ENCODE results near the gene ZNF575. TPM values are rescaled to one million over a fixed set of nuclear protein-coding genes. Genes with fewer than 3 reads are reported as not detected.

The ZNF575 gene
- polyA plus RNA-seq, 1 donor (not counting 4 experiments of a cell fraction or from before 2014, with no cell fraction given): 0.05 TPM

DNA sequence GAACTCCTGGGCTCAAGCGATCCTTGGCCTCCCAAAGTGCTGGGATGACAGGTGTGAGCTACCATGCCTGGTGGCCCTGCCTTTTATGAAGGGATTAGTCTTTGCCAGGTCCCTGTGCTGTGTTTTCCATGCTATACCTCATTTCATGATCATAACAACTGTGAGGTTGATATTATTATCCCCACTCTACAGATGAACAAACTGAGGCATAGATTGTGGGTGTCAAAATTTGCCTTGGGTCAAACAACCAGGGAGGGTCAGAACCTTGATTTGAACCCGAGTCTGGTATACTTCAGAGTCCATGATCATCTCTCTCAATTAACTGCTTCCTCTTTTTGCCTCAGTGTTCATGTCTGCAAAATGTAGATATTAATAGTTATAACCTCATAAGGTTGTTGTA, 49.5 kb downstream of the ZNF575 start:
- TF ChIP-seq, protein P1, sequence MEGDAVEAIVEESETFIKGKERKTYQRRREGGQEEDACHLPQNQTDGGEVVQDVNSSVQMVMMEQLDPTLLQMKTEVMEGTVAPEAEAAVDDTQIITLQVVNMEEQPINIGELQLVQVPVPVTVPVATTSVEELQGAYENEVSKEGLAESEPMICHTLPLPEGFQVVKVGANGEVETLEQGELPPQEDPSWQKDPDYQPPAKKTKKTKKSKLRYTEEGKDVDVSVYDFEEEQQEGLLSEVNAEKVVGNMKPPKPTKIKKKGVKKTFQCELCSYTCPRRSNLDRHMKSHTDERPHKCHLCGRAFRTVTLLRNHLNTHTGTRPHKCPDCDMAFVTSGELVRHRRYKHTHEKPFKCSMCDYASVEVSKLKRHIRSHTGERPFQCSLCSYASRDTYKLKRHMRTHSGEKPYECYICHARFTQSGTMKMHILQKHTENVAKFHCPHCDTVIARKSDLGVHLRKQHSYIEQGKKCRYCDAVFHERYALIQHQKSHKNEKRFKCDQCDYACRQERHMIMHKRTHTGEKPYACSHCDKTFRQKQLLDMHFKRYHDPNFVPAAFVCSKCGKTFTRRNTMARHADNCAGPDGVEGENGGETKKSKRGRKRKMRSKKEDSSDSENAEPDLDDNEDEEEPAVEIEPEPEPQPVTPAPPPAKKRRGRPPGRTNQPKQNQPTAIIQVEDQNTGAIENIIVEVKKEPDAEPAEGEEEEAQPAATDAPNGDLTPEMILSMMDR (optimal IDR thresholded peaks at IDR 0.05 in 1 of 3, IDR thresholded peaks at IDR 0.05 in 1 of 3, conservative IDR thresholded peaks at IDR 0.05 in 1 of 3; ENCODE audit: extremely low read depth in 1 of 3, insufficient read depth in 2 of 3, low read length in 3 of 3): no peak
- TF ChIP-seq EZH2 (IDR thresholded peaks at IDR 0.05; ENCODE audit: low read length): no peak
- H3K27ac ChIP-seq (ENCODE audit: control insufficient read depth, insufficient read depth, low read length): no peak overlapping the region
- no peak overlapping the region for H3K4me2 ChIP-seq (ENCODE audit: control insufficient read depth, extremely low read depth, insufficient read depth, low read depth, low read length)
- H3K4me1 ChIP-seq (ENCODE audit: control insufficient read depth, extremely low read depth, insufficient read depth, low read length): no peaks in the 10 kb centered on the region
- H3K9me3 ChIP-seq (ENCODE audit: control insufficient read depth, low read depth, low read length): no peaks in the 10 kb centered on the region
- dilution Hi-C loops (cut with MboI; ENCODE audit: extremely low pct_ligation_motif_present, low sequenced_read_pairs): no loop called here
- H4K20me1 ChIP-seq (ENCODE audit: control insufficient read depth, extremely low read depth, insufficient read depth, low read length): no peaks in the 10 kb centered on the region
- H3K79me2 ChIP-seq (ENCODE audit: control insufficient read depth, insufficient read depth, low read length): no peaks in the 10 kb centered on the region
- FAIRE-seq: no peak
- peaks cover 0 to 6% of the 10 kb centered on the region in 2 experiments for H3K36me3 ChIP-seq (ENCODE audit: control insufficient read depth in 2 of 2, extremely low read depth in 1 of 2, insufficient read depth in 2 of 2, low read length in 2 of 2)
- H3K4me3 ChIP-seq (ENCODE audit: control insufficient read depth in 2 of 3, extremely low read depth in 1 of 3, insufficient read depth in 2 of 3, low read depth in 1 of 3, low read length in 3 of 3): no peak overlapping the region
- H3K9ac ChIP-seq (ENCODE audit: control insufficient read depth, extremely low read depth, insufficient read depth, low read length): no peak overlapping the region
- no peaks in the 10 kb centered on the region for H3K9me1 ChIP-seq (ENCODE audit: control insufficient read depth, extremely low read depth, insufficient read depth, low read length)
- no peak for DNase-seq (ENCODE audit: low read depth, low spot score)
- no peaks in the 10 kb centered on the region for H3K27me3 ChIP-seq (ENCODE audit: control insufficient read depth, extremely low read depth, insufficient read depth, low read length)
- no peak overlapping the region for H2AFZ ChIP-seq (ENCODE audit: control insufficient read depth, low read length)

DNA sequence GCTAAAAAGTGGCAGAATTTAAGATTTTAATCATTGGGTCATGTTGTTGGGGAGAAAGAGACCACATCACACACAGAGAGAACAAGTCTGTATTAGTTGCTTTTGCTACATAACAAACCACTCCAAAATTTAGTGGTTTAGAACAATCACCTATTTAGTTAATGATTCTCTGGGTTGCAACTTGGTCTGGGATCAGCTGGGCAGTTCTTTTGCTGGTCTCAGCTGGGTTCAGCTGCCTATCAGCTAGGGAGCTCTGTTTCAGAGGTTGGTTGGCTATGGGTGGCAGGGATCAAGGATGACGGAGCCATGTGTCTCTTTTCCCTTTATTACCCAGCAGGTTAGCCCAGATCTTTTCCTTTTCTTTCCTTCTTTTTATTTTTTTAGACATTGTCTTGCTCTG, 51.5 kb downstream of the ZNF575 start:
- dilution Hi-C loops (cut with MboI; ENCODE audit: extremely low pct_ligation_motif_present, low sequenced_read_pairs): no loop called here
- no peak for FAIRE-seq

More for the DNA sequence above, 51.5 kb downstream of the ZNF575 start:
- Histone ChIP-seq H3K4me2 (ENCODE audit: control insufficient read depth, extremely low read depth, insufficient read depth, low read depth, low read length) (no peak overlapping the region), H3K79me2 (ENCODE audit: control insufficient read depth, insufficient read depth, low read length) (no peaks in the 10 kb centered on the region), H3K36me3 (ENCODE audit: control insufficient read depth in 2 of 2, extremely low read depth in 1 of 2, insufficient read depth in 2 of 2, low read length in 2 of 2) (peaks cover 6 to 11% of the 10 kb centered on the region in 2 experiments), H3K27me3 (ENCODE audit: control insufficient read depth, extremely low read depth, insufficient read depth, low read length) (no peaks in the 10 kb centered on the region), H3K9me3 (ENCODE audit: control insufficient read depth, low read depth, low read length) (no peaks in the 10 kb centered on the region), H4K20me1 (ENCODE audit: control insufficient read depth, extremely low read depth, insufficient read depth, low read length) (no peaks in the 10 kb centered on the region), H2AFZ (ENCODE audit: control insufficient read depth, low read length) (no peak overlapping the region), H3K4me1 (ENCODE audit: control insufficient read depth, extremely low read depth, insufficient read depth, low read length) (no peaks in the 10 kb centered on the region), H3K9me1 (ENCODE audit: control insufficient read depth, extremely low read depth, insufficient read depth, low read length) (no peaks in the 10 kb centered on the region), H3K9ac (ENCODE audit: control insufficient read depth, extremely low read depth, insufficient read depth, low read length) (no peak overlapping the region), H3K27ac (ENCODE audit: control insufficient read depth, insufficient read depth, low read length) (no peak overlapping the region), H3K4me3 (ENCODE audit: control insufficient read depth in 2 of 3, extremely low read depth in 1 of 3, insufficient read depth in 2 of 3, low read depth in 1 of 3, low read length in 3 of 3) (no peak overlapping the region)
- TF ChIP-seq EZH2 (IDR thresholded peaks at IDR 0.05; ENCODE audit: low read length): no peak
- TF ChIP-seq, protein P1 (optimal IDR thresholded peaks at IDR 0.05 in 1 of 3, IDR thresholded peaks at IDR 0.05 in 1 of 3, conservative IDR thresholded peaks at IDR 0.05 in 1 of 3; ENCODE audit: extremely low read depth in 1 of 3, insufficient read depth in 2 of 3, low read length in 3 of 3): no peak
- no peak for DNase-seq (ENCODE audit: low read depth, low spot score)

Other genes with a start within 250 kb of the ZNF575 start
- 1.1 to 1.7 TPM (median 1.2 TPM) in 3 replicates for gene CD177, start 179.5 kb upstream of the ZNF575 start, polyA plus RNA-seq
- gene TEX101, start 118.3 kb upstream of the ZNF575 start, polyA plus RNA-seq: 0.18 TPM in 1 of 3 replicates, not detected in the others
- 163 to 303 TPM (median 166 TPM) in 3 replicates for gene LYPD3, start 67.6 kb upstream of the ZNF575 start, polyA plus RNA-seq
- 6.1 to 9.8 TPM (median 6.7 TPM) in 3 replicates for gene PHLDB3, start 28.4 kb upstream of the ZNF575 start, polyA plus RNA-seq
- gene ETHE1, start 6.0 kb upstream of the ZNF575 start, polyA plus RNA-seq: 234 to 301 TPM (median 245 TPM) in 3 replicates
- gene XRCC1, start 42.3 kb downstream of the ZNF575 start, polyA plus RNA-seq: 16.3 to 17.5 TPM (median 16.8 TPM) in 3 replicates
- 14.5 to 19.2 TPM (median 16.0 TPM) in 3 replicates for gene PINLYP, start 42.6 kb downstream of the ZNF575 start, polyA plus RNA-seq
- gene IRGQ, start 62.9 kb downstream of the ZNF575 start, polyA plus RNA-seq: 12.9 to 18.0 TPM (median 13.3 TPM) in 3 replicates
- gene ZNF576, start 63.4 kb downstream of the ZNF575 start, polyA plus RNA-seq: 6.4 to 10.6 TPM (median 8.3 TPM) in 3 replicates
- gene SRRM5, start 78.9 kb downstream of the ZNF575 start, polyA plus RNA-seq: 0.02 to 0.03 TPM (median 0.03 TPM) in 3 replicates
- 13.9 to 15.8 TPM (median 15.0 TPM) in 3 replicates for gene ZNF428, start 86.4 kb downstream of the ZNF575 start, polyA plus RNA-seq
- gene CADM4, start 106.7 kb downstream of the ZNF575 start, polyA plus RNA-seq: 3.0 to 4.4 TPM (median 4.3 TPM) in 3 replicates
- gene PLAUR, start 137.0 kb downstream of the ZNF575 start, polyA plus RNA-seq: 50.8 to 64.3 TPM (median 56.2 TPM) in 3 replicates
- gene IRGC, start 182.9 kb downstream of the ZNF575 start, polyA plus RNA-seq: not detected in 3 replicates
- 12.1 to 15.6 TPM (median 14.8 TPM) in 3 replicates for gene SMG9, start 221.8 kb downstream of the ZNF575 start, polyA plus RNA-seq
- gene KCNN4, start 247.8 kb downstream of the ZNF575 start, polyA plus RNA-seq: 9.8 to 15.5 TPM (median 10.5 TPM) in 3 replicates

Measured in keratinocyte (primary cell).